Transverse colon (tissue), 4 donors: ENCODE data around the gene DNMBP. TPM values are rescaled to one million over a fixed set of nuclear protein-coding genes. Genes with fewer than 3 reads are reported as not detected.
"Not testable (repeated sequence)": the region's sequence is repeated elsewhere in the genome, so short reads cannot be mapped to it uniquely, and the experiment has no call there.

Experiments
- DNase-seq: peaks from one replicate; pipeline ENCODE4 v3.0.0-alpha.2; 2019
- H3K27ac ChIP-seq, 4 donors: fragments of 200-600 bp; sonication (generic); 2 replicates each; pipeline ENCODE4 v1.5.1; 2016 to 2018; ENCODE audit warnings: inconsistent platforms in 4 of 4
- H3K27me3 ChIP-seq: fragments of 200-600 bp; sonication (generic); 2 replicates; pipeline ENCODE4 v1.5.1; 2017; ENCODE audit warnings: inconsistent platforms
- H3K36me3 ChIP-seq, 4 donors: fragments of 200-600 bp; sonication (generic); 2 replicates each; pipeline ENCODE4 v1.5.1; 2017 to 2019; ENCODE audit warnings: inconsistent platforms in 4 of 4
- H3K4me1 ChIP-seq, 4 donors: fragments of 200-600 bp; sonication (generic); 2 replicates each; pipeline ENCODE4 v1.5.1; 2017 to 2020; ENCODE audit warnings: inconsistent platforms in 4 of 4
- H3K4me3 ChIP-seq, 4 donors: fragments of 200-600 bp; sonication (generic); 1 replicate in 1 of 4; 2 replicates in 3 of 4; pipeline versions ENCODE4 v1.5.1 to v1.6.1; 2017 to 2019; ENCODE audit warnings: inconsistent platforms in 4 of 4
- H3K9me3 ChIP-seq, 2 donors: fragments of 200-600 bp; sonication (generic); 2 replicates each; pipeline ENCODE4 v1.5.1; 2017 to 2019; ENCODE audit warnings: inconsistent platforms in 2 of 2
- CTCF ChIP-seq, 5 experiments: fragments of 200-600 bp in 3 of 5; fragments of 450-650 bp in 2 of 5; sonication (generic) in 3 of 5; IDR thresholded peaks; 1 replicate in 2 of 5; 2 replicates in 3 of 5; pipeline ENCODE4 v1.5.1; 2016 to 2017; ENCODE audit warnings: antibody characterized with exemption in 5 of 5, inconsistent platforms in 3 of 5, mild to moderate bottlenecking in 2 of 5, moderate library complexity in 1 of 5
- EP300 ChIP-seq: sonication (generic); formaldehyde crosslinking; IDR thresholded peaks from one replicate; pipeline ENCODE4 v1.6.1; 2017; ENCODE audit warnings: antibody characterized with exemption, low read depth
- POLR2A ChIP-seq: fragments of 450-650 bp; IDR thresholded peaks from one replicate; pipeline ENCODE4 v1.6.1; 2016; ENCODE audit warnings: antibody characterized with exemption, mild to moderate bottlenecking, moderate library complexity
- POLR2AphosphoS5 ChIP-seq, 3 donors: sonication (generic); formaldehyde crosslinking; IDR thresholded peaks; one replicate each; pipeline ENCODE4 v1.6.1; 2016; ENCODE audit warnings: antibody characterized with exemption in 3 of 3
- WGBS, 2 donors: methylation state at CpG; one replicate each; pipeline ENCODE4 v1.1.5; 2018; ENCODE audit warnings: low coverage in 1 of 2; 5-methylcytosine and 5-hydroxymethylcytosine counted together
- in situ Hi-C, 4 donors: fragments of 200-750 bp; cut with MboI; loops; one replicate each; pipeline versions ENCODE4 v1.15.0 to v1.15.1; 2017; ENCODE audit warnings: low sequenced_read_pairs in 3 of 4, low pct_ligation_motif_present in 1 of 4, low pct_unique_long_range_greater_than_20kb in 1 of 4
- intact Hi-C: fragments of 100-400 bp; cut with DNase I; formaldehyde crosslinking; loops from one replicate; pipeline ENCODE4 v1.15.1; 2023; ENCODE audit warnings: low total_unique reads
- total RNA-seq, 4 donors: library from RNA; depleted of rRNA; stranded (reverse); fragments of >200 nt; gene quantifications; one replicate each; pipeline ENCODE4 v1.1.0, GENCODE V29; 2016

The DNMBP gene
- total RNA-seq, 4 donors from 2014 or later = 38.5 to 68.5 (median 48.0) TPM

- in situ Hi-C loops (no loop called here), intact Hi-C loops (no loop called here)
- WGBS, 2 donors = 34 to 49% methylated on average over 3 of the region's 3 CpGs
- peaks cover 3 to 56% (median 34%) of the 10 kb centered on the region in 4 donors for H3K4me1 ChIP-seq
- TF ChIP-seq POLR2A = no peak
- no peak for TF ChIP-seq POLR2AphosphoS5 (IDR thresholded peaks at IDR 0.05)
- no peak for TF ChIP-seq EP300
- no peak for TF ChIP-seq CTCF (IDR thresholded peaks at IDR 0.05)
- H3K27ac ChIP-seq = peak overlapping the region in 1 of 4 donors; percentile 31
- no peak overlapping the region for H3K4me3 ChIP-seq
- DNase-seq = peak; percentile 20
- H3K9me3 ChIP-seq = no peaks in the 10 kb centered on the region
- H3K36me3 ChIP-seq = no peaks in the 10 kb centered on the region
- H3K27me3 ChIP-seq = no peaks in the 10 kb centered on the region
These were observed 14.0 kb downstream of the DNMBP start for GRCh38 chr10:99995713-99996112.

- DNase-seq = no peak
- no peak for TF ChIP-seq EP300
- TF ChIP-seq CTCF (IDR thresholded peaks at IDR 0.05) = no peak
- TF ChIP-seq POLR2A = no peak
- no peak for TF ChIP-seq POLR2AphosphoS5 (IDR thresholded peaks at IDR 0.05)
- Histone ChIP-seq H3K27me3 (no peaks in the 10 kb centered on the region), H3K4me1 (peaks cover 3 to 54% (median 34%) of the 10 kb centered on the region in 4 donors), H3K9me3 (no peaks in the 10 kb centered on the region), H3K4me3 (no peak overlapping the region), H3K36me3 (no peaks in the 10 kb centered on the region), H3K27ac (peak overlapping the region in 2 of 4 donors; percentile 31 to 42)
- 52 to 66% methylated on average over 3 of the region's 3 CpGs for WGBS, 2 donors
- in situ Hi-C loops (no loop called here), intact Hi-C loops (no loop called here)
These were observed 14.5 kb downstream of the DNMBP start for GRCh38 chr10:99995269-99995668.

- Histone ChIP-seq H3K4me3 (no peak overlapping the region), H3K4me1 (peaks cover 3 to 49% (median 33%) of the 10 kb centered on the region in 4 donors), H3K27me3 (no peaks in the 10 kb centered on the region), H3K27ac (peak overlapping the region in 3 of 4 donors; percentile 31 to 42 (median 39)), H3K36me3 (no peaks in the 10 kb centered on the region), H3K9me3 (no peaks in the 10 kb centered on the region)
- in situ Hi-C loops = no loop called here
- 96 to 97% methylated on average over 4 to 5 of the region's 5 CpGs for WGBS, 2 donors
- no peak for DNase-seq
- TF ChIP-seq EP300 (no peak), POLR2AphosphoS5 (IDR thresholded peaks at IDR 0.05) (no peak), CTCF (IDR thresholded peaks at IDR 0.05) (no peak), POLR2A (no peak)
- intact Hi-C loops = no loop called here
These were observed 14.9 kb downstream of the DNMBP start for GRCh38 chr10:99994801-99995200.

- peaks cover 3 to 43% (median 30%) of the 10 kb centered on the region in 4 donors for H3K4me1 ChIP-seq
- H3K27me3 ChIP-seq = no peaks in the 10 kb centered on the region
- intact Hi-C loops (no loop called here), in situ Hi-C loops (no loop called here)
- peak overlapping the region in 3 of 4 donors; percentile 39 to 42 (median 41) for H3K27ac ChIP-seq
- TF ChIP-seq POLR2AphosphoS5 (IDR thresholded peaks at IDR 0.05) = peak in 2 of 3 donors; percentile 19 to 58
- TF ChIP-seq POLR2A = no peak
- peak; percentile 59 for TF ChIP-seq EP300
- no peaks in the 10 kb centered on the region for H3K36me3 ChIP-seq
- peak; percentile 58 for DNase-seq
- 50 to 65% methylated on average over 8 of the region's 8 CpGs for WGBS, 2 donors
- H3K4me3 ChIP-seq = no peak overlapping the region
- no peaks in the 10 kb centered on the region for H3K9me3 ChIP-seq
These were observed 15.8 kb downstream of the DNMBP start for GRCh38 chr10:99993701-99994689.

GRCh38 chr10:99985637-99986036 lies 24.1 kb downstream of the DNMBP start:
- intact Hi-C loops, H3K4me3 ChIP-seq, DNase-seq, in situ Hi-C loops, H3K27ac ChIP-seq, H3K27me3 ChIP-seq, H3K36me3 ChIP-seq, H3K9me3 ChIP-seq: not testable (repeated sequence)
- peaks cover 0 to 29% (median 17%) of the 10 kb centered on the region in 4 donors for H3K4me1 ChIP-seq
- WGBS, 2 donors = 88 to 92% methylated on average over 1 to 5 of the region's 5 CpGs
